Fibroblast of gingiva (primary cell): ENCODE measurements around the gene NAV2.
A peak's percentile ranks its signal among the peaks of the same experiment; 100 is the strongest.

Experiments used
- DNase-seq: peaks from one replicate; pipeline ENCODE4 v3.0.0-alpha.2; 2011; ENCODE audit warnings: low read depth

NAV2 gene, protein sequence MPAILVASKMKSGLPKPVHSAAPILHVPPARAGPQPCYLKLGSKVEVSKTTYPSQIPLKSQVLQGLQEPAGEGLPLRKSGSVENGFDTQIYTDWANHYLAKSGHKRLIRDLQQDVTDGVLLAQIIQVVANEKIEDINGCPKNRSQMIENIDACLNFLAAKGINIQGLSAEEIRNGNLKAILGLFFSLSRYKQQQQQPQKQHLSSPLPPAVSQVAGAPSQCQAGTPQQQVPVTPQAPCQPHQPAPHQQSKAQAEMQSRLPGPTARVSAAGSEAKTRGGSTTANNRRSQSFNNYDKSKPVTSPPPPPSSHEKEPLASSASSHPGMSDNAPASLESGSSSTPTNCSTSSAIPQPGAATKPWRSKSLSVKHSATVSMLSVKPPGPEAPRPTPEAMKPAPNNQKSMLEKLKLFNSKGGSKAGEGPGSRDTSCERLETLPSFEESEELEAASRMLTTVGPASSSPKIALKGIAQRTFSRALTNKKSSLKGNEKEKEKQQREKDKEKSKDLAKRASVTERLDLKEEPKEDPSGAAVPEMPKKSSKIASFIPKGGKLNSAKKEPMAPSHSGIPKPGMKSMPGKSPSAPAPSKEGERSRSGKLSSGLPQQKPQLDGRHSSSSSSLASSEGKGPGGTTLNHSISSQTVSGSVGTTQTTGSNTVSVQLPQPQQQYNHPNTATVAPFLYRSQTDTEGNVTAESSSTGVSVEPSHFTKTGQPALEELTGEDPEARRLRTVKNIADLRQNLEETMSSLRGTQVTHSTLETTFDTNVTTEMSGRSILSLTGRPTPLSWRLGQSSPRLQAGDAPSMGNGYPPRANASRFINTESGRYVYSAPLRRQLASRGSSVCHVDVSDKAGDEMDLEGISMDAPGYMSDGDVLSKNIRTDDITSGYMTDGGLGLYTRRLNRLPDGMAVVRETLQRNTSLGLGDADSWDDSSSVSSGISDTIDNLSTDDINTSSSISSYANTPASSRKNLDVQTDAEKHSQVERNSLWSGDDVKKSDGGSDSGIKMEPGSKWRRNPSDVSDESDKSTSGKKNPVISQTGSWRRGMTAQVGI (N-terminal part only)

DNA sequence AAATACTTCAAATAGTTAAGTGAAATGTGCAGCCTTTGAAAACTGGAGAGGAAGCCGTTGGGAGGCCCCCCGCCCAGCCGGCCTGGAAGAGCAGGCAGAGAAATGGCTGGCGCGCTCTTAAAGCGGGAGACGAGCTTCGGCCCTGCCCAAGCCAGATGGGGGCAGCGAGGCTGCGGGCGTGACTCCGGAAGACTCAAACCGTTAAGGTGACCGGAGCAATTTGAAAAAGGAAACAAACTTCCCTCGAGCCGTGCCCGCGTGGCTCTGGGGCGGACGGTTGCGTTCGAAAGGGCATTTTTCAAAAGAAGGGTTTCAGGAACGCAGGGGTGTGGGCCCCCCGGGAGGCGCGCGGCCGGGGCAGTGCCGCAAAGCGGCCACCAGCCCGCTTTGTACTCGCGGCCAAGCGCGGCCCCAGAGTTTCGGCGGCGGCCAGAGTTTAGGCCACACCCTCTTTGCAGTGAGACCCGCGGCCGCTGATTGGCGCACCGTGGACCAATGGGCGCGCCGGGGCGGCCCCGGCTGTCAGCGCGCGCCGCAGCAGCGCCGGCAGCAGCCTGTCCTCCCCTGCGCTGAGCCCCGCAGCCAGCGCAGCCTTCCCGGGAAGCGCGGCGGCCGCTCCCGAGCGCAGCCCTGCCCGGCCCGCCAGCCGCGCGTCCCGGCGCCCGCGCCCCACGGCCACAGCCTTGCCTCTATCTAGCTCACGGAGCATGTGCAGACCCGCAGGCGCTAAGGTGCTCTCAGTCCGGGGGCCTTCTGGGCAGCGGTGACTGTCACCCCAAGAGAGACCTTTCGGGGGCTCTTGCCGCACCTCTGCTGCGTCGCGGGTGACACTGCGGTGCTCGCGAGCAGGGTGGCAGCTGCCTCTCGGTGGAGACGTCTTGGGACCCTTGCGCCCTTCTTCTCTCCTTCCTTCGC lies at the start of gene NAV2:
NAV2 (plus strand) TSS at position 557 of the 915 bp plus-strand sequence. CDS start 859 bp downstream, outside the sequence.
- DNase-seq = peak; percentile 89

DNA sequence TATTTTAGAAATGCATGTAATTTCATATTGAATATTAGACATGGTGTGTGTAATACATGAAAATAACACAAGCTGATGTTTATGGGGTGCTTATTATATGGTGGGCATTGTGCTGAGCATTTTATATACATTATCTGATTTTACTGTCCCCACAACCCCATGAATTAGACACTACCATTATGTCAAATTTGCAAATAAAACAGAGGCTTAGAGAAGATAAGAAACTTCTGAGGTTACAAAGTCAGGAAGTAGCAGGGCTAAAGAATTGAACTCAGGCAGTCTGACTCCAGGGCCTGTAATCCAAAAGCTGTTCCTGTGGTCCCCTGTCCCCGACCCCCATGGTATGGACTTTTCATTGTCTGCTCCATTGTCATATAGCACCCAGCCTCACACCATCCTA lies 49.4 kb upstream of the NAV2 start:
- no peak for DNase-seq

DNA sequence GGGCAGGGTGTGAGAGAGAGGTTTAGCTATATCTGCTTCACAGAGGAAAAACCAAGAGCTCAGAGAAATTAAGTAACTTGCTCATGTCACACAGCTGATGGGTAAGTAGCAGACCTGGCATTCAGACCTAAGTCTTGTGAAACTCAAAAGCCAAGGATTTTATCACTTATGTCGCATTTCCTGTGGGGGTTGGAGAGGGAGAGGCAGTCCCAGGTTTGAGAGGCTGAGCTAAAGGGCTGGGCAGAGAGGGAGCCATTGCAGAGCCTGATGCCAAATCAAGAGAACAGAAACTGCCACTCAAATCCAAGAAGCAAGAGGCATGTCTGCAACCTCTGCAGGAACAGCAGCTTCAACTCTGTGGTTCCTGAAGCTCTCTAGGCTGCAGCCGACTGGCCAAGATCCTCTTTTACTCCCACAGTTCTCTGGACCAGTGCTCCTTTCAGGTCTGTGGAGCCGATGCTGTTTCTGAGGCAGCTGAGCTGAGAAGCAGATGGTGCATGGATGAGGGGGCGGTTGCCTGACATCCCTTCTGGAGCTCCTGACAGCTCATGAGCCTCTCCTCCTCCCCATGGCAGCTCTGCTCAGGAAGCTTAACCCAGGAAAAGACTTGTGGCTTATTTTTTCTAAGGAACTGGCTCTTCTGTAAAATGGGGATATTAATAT lies 47.6 kb upstream of the NAV2 start:
- peak; percentile 62 for DNase-seq

DNA sequence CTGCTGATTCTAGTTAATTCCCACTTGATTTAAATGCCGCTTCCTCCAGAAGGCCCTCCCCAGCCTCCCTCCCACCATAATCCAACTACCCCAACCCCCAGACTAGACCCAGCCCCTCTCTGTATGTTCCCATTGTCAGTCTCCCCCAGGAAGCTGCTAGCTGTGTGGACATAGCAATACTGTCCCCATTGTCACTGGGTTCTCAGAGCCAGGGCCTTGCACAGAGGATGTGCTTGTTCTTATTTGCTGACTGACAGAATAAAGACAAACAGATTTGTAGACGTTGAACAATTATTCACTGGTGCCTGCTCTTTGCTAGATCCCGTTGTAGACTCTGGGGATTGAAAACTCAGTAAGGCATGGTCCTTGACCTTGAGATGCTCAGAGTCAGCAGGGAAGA lies 45.7 kb upstream of the NAV2 start:
- DNase-seq = no peak

DNA sequence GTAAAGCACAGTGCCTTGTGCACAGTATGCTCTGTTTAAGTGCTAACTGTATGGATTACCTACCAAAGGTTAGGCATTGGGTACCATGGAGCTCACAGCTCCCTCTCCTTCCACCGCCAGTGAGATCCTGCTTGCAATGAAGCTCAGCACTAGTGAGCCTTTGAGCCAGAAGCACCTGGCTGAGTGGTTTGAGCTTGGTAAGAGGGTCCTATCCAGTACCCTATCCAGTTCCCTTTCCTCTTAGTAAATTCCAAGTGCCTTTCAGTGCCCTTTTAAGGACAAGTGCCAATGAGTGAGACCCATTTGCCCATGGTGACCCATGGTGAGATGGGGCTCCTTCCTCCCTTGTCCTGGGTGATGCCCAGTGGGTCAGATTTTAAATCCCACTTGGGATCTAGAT lies 43.1 kb upstream of the NAV2 start:
- no peak for DNase-seq

DNA sequence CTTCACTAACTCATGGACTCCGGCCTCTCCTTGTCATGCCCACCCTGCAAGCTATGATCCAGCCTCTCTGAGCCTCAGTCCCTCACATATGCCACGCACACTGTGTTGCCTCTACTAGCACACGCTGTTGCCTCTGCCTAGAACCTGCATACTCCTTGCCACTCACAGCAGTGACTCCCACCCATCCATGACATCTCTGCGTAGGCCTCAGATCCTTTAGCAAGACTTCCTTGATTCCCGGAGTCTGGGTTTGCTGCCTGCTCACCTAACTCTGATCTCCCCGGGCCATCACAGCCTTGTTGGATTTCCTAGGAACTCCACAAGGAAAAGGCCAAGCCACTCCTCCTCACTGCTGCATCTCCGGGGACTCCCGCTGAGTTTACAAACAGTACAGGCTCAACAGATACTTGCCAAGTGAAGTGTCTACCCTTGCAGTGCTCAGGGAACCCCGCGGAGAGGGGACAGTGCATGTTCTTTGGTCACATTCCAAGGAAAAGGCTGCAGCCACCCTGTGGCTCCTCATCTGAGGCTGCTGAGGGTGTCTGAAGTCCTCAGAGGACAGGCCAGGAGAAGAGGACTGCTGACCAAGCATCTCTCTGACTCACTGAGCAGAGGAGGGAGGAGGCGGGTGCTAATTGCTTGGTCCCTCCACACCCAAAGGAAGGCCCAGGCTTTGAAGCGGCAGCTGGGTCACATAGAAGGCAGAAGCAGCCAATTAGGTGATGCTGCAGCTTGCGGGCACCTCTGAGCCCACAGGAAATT lies 42.4 kb upstream of the NAV2 start:
- peak; percentile 29 for DNase-seq

DNA sequence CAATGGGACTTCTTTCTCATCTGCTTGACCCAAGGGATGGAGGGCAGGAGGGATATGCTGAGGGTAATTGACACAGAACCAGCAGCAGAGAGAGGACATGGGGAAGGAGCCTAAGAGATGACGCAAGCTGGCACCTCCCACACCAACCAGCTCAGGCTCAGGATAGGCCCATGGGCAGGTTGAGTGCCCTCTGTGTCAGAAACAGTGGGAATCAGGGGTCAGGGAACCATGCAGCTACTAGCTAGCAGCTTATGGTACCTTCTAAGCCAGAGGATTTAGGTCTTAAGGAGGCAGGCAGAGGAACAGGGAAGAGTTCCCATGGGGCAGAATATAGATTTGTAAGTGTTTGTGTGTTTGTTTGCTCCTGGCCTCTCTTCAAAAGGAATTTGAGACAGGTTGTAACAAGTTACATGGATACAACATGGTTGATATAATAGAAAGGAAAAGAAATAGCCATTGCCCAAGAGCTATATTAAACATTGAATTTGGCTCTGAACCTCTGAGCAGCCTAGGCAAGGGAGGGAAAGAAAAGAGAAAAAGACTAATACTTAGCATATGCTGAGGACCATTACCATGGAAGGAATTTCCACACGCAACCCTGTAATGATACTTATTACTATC lies 39.9 kb upstream of the NAV2 start:
- DNase-seq = no peak

DNA sequence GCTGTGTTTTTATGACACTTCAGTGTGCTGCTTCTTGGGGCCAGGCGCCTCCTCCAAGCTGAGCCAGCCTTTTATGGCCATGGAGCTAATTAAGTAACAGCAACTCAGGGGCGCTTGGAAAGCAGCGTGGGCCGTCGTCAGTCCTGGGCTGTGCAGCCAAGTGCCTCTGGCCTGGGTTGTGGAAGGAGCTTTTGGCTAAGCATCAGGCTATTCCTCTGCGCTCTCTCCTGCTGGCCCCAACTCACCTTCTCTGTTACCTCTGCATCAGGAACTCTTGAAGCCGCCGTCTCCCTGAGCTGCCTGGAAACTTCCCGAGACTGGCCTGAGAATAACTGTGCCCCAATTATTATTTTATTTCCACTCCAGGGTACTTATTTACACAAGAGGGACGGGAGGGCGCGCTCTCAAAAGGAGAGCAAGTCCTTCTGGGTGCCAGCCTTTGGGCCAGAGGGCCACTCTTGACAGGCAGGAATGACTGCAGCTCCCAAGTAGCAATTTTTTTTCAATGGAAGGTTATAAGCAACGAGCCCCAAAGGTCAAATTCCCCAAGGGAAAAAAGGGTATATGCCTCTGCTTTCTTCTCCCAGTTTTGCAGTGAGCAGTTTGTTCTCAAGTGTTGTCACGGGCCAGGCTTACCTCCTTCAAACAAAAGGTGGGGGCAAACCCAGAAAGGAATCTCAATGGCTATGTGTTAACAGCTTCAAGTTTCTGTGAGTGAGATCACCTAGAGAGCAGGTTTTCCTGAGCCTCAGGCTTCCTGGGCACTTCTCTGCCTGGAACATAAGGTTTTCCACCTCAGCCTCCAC lies 38.5 kb upstream of the NAV2 start:
- no peak for DNase-seq

DNA sequence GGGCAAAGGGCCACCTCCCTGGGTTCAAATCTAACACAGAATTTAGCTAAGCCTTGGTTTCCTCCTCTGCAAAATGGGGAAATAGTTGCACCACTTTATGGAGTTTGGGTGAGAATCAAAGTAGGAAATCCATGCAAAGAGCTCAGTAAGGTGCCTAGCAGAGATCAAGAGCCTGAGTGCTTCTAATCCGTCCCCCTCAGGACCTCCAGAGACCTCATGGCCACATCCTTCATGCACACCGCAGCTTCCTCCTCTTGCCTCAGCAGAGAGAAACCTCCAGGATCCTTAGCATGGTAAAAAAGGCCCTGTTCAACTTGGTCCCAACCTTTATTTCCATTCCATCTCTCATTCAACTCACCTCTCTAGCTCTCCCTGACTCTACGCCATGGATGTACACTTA lies 37.8 kb upstream of the NAV2 start:
- no peak for DNase-seq

DNA sequence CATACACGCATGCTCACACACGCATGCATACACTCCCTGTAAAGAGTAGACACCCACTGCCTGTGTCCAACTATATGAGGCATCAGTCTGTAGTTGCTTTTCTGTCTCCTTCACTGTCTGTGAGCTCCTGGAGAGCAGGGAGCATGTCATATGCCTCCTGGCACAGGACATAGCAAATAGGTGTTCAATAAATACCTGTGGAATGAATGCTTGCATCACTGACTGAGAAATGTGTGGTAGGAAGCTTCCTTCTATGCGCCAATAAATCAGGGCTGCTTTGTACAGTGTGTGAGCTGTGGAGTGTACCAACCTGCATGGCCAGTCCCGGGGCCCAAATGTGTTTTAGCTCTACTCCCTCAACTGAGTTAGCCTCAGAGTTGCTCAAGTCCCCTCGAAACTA lies 37.2 kb upstream of the NAV2 start:
- DNase-seq = no peak

DNA sequence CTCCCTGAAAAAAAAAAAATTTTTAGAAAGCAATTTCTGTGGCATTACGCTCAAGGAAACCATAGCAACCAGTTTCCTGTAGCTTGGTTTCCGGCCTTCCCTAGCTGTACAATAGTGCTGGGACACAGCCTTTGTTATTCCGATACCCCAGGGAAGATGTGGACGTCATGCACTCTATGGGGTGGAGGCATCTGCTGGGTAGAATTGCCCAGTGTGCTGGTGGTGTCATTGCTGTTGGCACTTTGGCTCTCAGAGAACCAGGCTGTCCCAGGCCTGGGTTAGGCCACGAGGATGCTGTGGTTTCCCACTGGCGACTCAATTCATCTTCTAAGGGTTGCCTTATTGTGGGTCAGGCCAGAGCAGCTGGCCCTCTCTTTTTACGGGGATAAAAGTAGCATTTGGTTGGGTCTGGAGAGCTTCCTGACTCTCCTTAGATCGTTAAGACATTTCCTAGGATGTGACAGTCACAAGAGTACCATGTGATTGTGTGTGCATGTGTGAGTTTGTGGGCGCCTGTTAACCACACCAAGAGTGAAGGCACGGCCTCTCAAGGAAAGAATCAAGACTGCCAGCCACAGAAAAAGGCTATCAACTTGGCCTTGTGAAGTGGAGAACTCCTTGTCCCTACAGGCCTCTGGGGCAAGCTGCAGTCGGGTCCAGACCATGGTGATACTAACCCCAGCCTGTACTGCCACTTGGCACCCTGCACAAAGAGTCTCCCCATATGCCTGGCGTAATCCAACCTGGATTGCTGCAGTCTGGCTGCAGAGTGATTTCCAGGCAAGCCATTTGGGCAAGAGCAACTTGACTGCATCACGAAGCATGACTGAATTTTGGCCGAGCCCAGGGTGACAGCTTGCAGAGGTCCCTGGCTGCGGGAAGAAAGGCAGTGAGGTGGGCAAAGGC lies 35.9 kb upstream of the NAV2 start:
- DNase-seq = peak; percentile 27

DNA sequence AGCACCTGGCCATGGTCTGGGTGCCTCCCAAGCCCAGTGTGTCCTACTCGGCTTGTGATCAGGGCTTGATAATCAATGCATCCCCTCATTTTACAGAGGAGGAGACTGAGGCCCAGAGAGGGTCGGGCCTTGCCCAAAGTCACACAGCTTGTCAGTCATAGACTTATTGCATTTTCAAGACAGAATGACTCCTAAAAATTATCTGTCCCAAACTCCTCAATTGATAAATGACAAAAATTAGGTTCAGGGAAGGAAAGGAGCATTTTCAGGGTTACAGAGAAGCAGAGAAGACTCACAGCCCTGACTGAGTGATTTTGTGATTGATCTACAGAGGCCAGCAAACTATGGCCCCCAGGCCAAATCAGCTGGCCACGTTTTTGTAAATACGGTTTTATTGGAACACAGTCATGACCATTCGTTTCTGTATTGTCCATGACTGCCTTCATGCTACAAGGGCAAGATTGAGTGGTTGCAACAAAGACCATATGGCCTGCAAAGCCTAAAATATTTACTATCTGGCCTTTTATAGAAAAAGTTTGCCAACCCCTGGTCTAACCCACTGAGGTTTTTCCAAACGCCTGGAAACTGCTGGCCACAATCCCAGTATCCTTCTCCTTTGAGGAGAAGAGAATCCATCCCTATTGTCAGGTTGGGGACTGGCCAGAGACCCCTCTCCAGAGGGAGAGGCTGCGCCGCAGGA lies 35.1 kb upstream of the NAV2 start:
- DNase-seq = no peak

DNA sequence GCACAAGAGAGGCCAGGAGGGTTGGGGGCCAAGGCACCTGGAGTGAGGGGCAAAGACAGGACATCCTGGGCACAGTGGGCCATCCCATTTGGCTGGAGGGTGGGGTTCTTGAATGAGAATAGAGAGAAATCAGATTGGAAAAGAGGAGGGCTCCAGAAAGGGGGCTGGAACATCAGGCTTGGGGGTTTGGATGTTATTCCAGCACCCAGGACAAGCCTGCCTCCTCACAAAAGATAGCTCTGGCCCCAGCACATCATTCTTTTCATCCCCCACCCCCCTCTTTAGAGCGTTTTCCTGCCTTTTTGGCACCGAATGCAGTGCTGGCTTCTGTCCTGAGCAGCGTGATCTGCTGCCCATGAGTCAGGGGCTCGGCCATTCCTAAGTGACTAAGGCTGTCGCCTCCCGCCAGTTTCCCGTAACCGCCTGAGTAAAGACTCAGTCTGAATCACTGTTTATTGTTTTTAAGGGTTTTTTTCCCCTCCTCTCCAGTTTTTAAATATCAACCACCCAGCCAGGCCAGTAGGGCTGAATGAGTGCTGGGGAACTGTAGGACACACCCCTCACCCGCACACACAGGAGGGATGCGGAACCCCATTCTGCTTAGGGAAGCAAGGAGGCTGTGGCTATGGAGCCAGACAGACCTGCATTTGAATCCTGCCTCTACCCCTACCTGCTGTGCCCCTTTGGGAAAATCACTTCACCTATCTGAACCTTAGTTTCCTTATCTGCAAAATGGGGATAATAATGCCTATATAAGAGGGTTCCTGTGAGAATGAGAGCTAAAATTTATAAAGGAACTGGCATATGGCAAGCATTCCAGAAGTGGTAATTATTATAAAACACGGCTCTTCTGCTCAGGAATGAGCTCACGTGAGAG lies 32.4 kb upstream of the NAV2 start:
- peak; percentile 96 for DNase-seq

DNA sequence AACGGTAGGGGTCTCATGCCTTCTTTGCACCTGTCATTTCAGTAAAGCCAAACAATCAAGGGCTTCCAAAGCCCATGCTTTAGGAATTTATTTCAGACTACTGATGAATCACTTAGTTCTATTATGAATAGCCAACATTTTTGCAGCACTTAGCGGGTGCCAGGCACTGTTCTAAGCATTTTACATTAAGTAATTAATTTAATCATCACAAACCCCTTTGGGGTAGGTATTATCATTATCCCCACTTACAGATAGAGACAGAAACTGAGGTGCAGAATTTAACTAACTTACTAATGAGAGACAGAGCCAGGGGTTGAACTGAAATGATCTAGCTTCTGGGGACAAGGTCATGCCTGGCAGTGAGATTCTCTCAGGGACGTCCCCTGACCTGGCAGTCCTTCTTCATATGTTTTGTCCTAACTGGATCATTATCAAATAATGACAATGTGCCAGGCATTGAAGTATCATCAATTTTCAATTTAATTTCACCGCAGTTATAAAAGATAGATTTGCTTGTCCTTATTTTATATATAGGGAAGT lies 31.7 kb upstream of the NAV2 start:
- DNase-seq = no peak

DNA sequence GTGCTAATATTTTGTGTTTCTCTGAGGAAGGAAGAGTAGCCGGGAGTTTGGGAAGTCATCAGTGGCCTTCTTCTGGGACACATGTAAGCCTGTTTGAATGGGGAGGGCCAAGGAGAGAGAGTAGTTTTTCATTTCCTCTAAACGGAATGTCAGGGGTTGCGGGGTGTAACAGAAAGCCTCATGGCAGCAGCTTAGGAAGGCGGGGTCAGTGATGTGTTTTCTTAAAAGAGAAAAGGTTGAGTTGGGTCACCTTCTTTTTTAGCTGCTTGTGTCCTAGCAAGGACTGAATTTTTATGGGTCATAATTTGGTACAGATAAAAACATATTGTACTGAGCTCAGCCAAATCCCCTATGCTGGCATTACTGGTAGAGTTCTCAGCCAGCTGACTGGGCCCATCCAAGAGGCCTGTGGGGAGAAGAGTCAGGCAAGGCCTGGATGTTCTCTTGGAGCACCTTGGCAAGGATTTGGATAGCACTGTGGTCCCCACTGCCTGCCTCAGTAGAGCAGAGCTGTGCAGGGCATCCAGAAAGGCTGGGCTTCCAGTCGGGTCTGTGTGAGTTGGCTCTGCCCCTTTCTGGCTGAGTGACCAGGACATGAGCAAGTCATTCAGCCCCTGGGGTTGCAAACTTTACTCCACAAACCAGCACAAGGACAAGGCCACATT lies 29.4 kb upstream of the NAV2 start:
- peak; percentile 51 for DNase-seq
